Testis (tissue), 2 donors: ENCODE data around the gene AGBL1.

Experiments
- CTCF ChIP-seq, 3 experiments: fragments of 450-650 bp in 2 of 3; fragments of 200-600 bp in 1 of 3; sonication (generic) in 1 of 3; IDR thresholded peaks; one replicate each; pipeline ENCODE4 v1.5.1; 2016 to 2019; ENCODE audit warnings: antibody characterized with exemption in 3 of 3, mild to moderate bottlenecking in 2 of 3, moderate library complexity in 1 of 3
- POLR2A ChIP-seq: fragments of 450-650 bp; IDR thresholded peaks from one replicate; pipeline ENCODE4 v1.6.1; 2017; ENCODE audit warnings: antibody characterized with exemption, mild to moderate bottlenecking, moderate library complexity

- TF ChIP-seq POLR2A (no peak), CTCF (IDR thresholded peaks at IDR 0.05) (no peak)
These were observed 46.1 kb downstream of the AGBL1 start for GRCh38 chr15:86125775-86126174.
